HG02588 (cell line): ENCODE measurements around the gene BEST1.

Source experiments
- ATAC-seq: cut with Tn5 transposase; IDR thresholded peaks from one replicate; pipeline ENCODE4 v1.9.1; 2021; ENCODE audit warnings: mild to moderate bottlenecking, moderate library complexity; ENCODE audit not compliant: unreplicated experiment

BEST1 gene

DNA sequence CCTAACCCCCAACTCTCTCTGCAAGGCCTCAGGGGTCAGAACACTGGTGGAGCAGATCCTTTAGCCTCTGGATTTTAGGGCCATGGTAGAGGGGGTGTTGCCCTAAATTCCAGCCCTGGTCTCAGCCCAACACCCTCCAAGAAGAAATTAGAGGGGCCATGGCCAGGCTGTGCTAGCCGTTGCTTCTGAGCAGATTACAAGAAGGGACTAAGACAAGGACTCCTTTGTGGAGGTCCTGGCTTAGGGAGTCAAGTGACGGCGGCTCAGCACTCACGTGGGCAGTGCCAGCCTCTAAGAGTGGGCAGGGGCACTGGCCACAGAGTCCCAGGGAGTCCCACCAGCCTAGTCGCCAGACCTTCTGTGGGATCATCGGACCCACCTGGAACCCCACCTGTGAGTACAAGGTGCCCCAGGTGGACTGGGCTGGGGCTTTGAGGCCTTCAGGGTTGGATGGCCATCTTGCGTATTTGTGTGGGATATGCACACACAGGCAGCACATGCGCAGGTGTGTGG, at the start of gene BEST1:
BEST1 (plus strand) TSS at position 317 of the 513 bp plus-strand sequence. CDS start 1,456 bp downstream, outside the sequence.
- ATAC-seq = no peak

DNA sequence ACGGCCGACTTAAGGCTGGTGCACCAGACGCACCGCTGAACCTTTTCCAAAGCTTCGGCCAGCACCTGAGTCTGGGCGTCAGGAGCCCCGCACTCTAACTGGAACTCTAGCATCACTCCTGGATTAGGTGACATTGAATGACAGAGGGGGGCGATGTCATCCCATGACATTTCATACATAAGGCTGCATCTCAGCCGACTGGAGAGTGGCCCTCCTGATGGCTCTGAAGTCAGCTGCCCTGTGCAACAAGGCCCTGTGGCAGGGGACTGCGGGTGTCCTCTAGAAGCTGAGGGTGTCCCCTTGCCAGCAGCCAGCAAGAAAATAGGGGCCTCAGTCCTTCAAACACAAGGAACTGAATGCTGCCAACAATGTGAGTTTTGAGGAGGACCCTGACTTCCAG, 48.8 kb upstream of the BEST1 start:
- ATAC-seq = no peak

DNA sequence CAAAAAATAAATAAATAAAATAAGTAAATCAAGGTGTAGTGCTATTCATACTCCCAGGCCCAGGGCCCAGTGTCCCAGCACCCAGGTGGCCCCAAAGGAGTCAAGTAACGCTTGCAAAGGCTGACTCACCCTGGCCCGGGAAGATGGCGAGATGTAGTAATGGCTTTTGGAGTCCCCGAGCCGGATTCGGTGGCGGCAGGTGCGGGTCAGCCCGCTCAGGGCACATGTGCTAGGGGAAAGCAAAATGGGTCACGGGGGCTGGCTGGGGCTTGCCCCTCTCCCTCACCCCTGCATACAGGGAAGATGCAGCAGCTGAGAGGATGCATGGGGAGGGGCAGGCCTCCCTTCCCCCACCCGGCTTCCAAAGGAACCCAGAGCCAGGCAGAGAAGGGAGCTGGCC, 47.8 kb upstream of the BEST1 start:
- ATAC-seq = no peak

DNA sequence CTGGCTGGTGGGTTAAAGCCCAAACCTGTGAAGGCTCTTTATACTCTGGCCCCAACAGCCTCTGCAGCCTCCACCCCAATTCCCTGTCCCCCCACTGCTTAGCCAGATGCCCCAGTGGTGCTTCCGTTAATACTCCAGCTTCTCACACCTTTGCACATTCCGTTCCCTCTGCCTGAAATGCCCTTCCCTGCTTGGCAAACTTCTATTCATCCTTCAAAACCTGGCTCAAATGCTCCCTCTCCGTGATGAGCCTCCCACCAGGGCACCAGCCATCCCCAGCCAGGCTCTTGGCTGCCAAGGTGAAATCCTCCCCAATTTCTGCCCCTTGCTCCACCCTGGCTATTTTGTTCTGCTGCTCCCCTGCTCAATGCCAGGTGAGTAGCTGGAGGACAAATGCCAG, 46.3 kb upstream of the BEST1 start:
- no peak for ATAC-seq

DNA sequence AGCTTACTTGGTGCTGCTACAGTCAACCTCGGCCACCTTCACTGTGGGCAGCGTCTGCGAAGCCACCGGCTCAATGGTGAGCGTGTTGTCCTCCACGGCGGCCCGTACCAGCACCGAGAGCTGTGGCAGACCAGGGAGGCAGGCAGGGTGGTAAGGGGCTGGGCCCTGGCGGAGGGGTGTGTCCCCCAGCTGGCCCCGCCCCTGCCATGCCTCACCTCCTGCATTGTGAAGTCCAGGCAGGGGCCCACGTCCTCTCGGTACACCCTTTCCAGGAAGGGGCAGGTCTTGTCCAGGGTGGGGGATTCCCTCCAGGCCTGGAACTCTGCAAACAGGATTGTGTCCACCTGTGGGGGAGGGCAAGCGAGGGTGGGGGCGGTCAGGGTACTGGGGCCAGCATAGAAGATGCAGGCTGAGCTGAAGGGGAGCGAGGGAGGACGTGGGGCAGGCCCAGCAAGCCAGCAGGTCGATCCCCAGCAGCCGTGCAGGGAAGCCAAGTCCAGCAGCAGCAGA, 45.6 kb upstream of the BEST1 start:
- no peak for ATAC-seq

DNA sequence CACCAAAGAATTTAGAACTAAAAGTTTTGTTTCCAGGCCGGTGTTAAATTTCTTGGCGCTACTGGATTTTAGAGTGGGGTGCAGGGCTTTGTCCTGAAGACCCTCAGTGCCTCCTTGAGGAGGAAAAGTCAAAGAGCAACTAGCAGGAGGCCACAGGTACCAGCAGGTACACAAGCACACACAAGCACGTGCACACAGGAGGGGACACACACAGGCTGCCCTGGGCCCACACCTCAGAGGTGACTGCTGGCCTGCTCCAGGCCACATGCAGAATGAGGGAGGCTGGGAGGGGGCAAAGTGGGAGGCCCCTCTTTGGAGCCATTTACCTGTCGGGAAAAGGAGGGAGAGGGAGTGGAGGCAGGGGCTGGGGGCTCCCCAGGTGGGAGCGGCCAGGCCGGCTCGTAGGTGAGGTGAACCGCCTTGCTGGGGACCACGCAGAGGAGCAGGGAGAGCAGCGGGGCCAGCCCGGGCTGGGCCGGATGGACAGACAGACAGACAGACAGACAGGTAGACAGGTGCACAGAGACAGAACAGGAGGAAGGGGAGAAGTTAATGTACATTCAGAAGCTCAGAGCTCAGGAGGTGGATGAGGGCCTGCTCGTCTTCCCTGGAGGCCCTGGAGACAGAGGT, 45.0 kb upstream of the BEST1 start:
- no peak for ATAC-seq

DNA sequence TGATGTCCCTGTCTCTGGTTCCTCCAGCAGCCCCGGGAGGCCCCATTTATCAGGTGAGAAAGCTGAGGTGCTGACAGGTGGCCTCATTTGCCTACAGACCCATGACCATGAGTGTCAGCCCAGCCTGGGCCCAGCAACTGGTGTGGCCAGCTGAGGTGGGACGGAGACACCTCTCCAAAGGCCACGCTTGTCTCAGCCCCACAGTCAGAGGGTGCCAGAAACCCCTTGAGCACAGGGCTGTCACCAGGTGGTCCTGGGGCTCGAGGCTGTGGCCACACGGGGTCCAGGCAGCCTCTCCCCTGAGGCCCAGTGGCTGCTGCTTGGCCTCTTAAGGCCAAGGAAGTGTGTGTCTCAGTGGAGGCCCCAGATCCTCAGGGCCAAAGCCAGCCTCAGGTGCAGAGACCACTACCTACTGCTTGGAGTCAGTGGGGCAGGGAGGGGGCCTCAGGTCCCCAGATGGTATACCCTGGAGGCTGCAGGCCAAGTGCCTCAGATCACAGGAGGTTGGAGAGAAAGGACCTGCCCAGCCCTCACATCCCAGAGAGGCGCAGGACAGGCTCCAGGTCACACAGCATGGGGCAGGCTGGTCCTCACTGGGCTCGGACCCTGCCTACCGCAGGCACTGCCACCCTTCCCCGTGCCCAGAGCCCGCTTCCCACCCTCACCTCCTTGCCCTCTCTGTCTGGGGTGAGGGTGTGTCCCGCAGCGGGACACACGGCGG, 44.2 kb upstream of the BEST1 start:
- no peak for ATAC-seq

DNA sequence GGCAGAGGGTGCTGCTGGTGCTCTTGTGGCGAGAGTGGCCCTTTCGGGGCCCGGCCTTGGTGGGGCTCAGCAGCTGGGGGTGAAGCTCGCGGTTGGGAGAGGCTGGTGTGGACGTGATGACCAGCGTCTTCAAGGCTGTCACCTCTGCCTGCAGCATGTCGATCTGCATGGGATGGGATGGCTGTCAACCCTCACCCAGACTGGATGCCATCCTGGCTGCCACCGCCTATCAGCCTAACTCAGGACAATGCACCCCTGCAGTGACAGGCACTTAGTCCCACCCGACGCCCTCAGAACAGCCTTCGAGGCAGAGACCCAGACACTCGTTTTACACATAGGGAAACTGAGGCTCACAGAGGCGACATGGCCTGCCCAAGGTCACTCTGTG, 43.6 kb upstream of the BEST1 start:
- no peak for ATAC-seq

DNA sequence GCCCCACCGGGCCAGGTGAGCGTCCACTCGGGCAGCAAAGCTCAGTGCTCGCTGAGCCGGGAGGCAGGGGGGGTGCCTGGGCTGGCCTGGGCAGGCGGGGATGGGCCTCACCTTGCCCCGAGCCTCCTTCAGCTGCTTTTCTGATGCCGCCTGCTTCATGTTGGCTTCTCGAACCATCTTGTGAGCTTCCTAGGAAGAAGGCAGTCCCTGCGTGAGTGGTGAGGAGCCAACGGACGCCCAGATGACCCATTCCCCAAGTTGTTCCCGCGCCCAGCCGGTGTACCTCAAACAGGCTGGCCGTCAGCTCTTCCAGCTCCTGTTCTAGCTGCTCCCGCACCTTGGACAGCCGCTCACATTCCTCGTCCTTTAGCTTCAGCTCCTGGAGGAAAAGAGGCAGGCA, 42.9 kb upstream of the BEST1 start:
- ATAC-seq = no peak

DNA sequence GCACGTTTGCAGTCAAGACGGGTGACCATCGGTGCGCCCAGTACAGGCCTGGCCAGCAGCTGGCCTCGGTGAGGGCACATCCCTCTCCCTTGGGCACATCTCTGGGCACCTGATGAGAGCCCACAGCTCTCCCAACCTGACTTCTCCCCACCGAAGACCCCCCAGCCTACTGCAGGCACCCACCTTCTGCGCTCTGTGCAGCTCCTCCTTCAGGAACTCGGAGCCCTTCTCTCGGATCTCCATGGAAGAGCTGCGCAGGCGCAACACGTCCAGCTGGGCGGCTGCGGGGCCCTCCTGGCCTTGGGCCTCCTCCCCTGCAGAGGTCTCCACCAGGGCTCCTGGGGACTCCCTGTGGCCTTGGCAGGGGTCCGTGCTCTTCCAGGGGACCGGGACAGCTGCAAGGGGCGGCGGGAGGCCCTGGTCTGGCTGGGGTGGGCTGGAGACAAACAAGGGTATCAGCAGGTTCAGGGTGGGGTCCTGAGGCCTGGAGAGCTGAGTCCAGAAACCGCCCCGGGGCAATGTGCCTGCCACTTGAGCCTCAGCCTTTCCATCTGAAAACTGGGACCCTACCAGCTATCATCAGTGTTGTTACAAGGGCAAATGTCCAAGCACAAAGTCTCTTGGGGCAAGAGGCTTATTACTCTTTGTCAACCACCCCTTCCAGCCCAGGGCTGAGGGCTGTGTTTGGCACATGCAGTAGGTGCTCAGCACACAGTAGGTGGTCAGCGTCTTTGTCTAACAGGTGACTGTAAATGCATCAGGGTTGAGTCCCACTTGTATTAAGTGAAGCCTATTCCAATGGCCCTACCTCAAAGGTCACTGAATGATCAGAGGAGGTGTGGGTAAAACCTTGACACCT, 42.1 kb upstream of the BEST1 start:
- no peak for ATAC-seq

DNA sequence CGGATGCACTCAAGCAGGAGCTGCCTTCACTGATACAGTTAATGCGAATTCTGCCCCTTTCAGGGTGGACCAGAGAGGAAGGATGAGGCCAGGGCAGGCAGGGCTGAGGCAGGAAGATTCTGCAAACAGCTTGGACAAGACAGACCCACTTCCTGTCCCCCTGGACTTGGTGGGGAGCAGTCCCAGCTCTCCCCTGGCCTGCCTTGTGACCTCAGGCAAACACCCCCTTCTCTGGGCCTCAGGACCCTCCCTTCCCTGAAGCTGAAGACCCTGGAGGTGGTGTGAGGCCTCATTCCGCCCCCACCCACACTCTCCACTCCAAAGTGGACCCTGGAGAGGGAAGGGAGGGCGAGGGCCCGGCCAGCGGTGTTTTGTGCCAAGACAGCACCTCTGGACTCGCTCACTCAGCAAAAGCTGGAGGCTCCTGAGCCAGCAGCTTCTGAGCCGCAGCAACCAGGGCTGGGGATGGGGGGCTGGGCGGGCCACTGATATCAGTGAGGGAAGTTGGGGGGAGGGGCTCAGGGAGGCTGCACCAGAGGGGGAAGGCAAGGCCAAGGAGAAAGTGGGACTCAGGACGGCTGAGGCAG, 41.3 kb upstream of the BEST1 start:
- ATAC-seq = no peak

DNA sequence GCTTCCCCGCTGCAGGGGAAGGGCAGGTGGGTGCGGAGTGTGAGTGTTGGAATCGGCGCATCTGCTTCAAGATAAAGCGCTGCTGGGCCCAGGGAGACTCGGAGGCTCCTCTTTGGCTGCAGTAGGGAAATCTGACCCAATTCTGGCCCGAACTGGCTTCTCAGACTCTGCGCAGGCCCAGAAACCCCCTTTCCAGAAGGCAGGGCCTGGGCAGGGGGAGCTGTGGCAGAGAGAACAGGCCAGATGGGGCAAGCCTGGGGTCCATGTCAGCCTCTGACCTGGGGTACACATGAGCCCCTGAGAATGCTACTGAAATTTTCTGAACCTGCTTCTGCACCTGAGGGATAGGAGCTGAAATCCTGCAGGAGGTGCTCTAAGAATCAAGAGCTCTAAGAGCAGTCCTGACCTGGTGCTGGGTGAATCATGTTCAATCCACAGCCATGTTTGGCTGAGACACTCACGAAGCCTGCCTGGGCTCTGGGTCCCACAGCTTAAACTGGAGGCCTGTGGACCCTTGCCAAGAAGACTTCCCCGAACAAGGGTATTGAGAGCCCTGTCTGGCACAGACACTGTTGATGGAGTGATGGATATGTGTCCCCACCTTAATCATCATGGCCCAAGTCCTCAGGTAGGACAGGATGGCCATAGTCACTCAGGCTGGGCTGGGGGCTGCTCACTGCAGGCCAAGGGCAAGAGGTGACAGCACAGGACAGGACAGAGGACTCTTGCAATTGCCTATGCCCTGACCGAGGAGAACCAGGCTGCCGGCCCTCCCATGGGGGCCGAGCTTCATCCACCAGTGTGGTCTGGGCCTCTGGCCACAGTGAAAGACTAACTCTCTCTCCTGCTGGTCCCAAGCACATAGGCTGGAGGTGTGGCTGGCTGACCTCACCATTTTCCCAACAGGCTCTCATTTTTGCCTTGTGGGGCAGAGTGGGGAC, 39.7 kb upstream of the BEST1 start:
- no peak for ATAC-seq

DNA sequence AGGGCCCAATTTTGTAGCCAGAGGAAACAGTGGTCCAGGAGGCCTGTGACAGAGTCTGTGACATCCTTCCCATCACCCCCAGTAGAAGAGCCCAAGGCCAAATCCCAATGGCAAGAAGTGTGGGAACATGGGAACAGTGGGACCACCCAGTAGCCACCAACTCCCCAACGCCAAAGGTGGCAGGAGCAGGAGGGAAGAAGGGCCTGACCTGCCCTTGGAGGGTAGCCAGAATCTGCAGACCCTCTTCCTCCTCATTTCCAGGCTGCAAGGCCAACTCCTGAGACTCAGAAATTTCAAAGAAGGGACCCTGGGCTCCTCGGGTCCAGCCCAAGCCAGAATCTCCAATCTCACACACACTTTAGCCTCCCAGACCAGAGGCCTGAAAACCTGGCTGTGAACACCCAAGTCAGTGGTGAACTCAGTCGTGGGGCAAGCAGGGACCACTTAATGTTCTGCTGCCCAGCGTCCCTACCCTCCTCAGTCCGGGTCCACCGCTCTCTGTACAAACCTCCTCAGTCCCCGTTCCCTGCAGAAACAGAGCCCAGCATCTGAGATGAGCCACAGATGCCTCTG, 38.9 kb upstream of the BEST1 start:
- ATAC-seq = no peak

DNA sequence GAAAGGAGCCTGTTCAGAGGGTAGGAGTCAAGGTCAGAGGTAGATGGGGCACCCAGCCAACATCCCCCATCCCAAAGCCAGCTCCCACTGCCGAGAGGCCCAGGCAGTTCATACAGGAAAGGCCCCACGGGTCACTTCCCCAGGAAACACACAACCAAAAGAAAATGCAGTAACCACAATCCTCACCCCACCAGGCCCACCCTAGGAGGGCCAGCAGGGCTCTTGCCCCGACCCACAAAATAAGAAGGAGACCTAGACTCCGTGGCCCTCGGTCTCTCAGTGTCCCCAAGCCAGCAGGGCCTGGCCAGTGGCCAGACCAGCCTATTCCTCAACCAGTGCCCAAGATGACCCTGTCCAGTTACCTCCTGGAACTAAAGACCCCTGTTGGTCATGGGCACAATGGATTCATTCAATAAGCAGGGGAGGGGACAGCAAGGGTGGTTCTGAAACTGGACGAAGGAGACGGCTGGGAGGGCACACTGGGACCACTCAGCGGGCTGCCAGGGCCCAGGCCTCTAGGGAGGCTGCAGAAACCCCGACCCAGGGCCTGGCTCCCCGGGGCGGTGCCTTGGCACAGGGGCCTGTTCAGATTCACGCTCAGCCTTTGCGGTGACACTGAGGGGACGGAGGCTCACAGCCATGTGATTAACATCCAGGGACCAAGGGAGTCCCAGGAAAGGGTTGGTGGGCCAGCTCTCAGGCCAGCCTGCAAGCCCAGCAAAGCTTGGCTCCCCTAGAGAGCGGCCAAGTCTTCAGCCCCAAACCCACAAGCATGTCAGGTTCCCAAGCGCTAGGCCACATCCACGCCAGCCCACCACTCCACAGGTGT, 38.2 kb upstream of the BEST1 start:
- no peak for ATAC-seq

DNA sequence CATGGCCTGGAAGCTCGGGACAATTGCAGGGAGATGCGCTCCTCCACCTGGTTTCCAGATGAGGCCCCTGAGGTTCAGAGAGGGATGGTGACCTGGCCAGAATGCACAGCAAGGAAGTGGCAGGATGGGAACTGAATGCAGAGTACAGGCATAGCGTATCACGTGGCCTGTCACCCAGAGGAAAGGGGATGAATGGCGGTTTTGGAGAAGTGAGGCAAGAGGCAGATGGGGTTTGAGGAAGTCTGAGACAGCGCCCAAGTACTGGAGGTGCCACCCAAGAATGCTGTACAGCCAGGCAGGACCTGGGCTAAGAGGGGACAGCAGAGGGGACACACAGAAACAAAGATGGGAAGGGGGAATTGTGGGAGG, 37.6 kb upstream of the BEST1 start:
- ATAC-seq = no peak

DNA sequence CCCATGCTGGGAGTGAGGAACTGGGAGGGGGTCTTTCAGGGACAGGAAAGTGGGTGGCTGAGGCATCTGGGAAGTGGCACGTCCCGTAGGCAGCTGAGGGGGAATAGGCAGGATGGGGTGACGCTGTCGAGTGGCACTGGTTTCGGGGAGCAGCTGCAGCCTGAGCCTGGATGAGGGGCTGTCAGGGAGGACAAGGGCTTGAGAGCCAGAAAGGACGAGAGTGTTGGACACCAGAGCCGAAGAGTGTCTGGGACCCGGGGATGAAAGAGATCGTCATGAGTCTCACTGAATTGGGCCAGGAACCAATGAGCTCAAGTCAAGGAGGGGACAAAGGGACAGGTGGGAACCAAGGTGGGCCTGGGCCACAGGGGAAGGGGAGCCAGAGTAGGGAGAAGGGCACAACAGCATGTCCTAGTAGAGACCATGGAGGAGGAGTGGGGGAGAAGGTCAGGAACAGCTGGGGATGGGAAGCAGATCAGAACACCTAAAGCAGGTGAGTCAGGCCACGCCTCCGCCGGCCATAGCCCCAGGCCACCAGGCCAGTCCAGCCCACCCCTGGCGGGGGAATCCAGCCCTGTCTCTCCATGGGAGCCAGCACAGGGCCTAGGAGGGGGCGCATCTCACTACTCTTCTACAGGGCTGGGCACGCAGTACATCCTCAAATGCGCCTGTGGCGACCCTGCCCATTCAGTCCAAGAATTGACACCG, 37.0 kb upstream of the BEST1 start:
- ATAC-seq = no peak

DNA sequence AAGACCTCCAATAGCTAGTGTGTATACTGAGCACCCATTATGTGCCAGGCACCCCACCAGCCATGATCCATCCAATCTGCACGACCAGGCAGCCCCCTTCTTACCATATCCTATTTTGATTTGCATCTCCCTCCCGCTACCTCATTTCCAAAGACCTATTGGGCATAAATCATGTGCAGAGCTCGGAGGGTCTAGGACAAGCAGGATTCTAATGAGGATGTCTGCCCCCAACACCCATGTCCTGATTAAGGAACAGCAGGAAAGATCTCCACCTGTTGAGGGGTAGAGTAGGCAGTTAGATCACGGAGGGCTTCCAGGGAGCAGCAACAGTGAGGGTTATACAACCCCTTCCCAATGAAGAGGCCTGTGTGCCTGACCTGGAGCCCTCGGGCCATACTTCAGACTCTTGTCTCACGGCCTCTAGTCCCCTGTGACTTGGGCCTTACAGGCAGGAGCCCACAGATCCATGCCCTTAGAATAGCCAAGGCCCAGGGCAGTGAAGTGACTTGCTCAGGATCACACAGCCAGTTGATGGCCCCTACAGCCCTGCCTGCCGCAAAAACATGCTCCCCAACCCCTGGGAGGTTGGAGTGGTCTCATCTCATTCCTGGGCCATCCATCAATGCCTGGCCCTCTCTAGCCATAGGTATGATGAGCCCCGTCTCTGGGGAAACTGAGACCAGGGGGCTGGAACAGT, 36.3 kb upstream of the BEST1 start:
- ATAC-seq = no peak
